HG03521 (cell line): ENCODE data around the gene STUM.

Experiments used
- ATAC-seq: cut with Tn5 transposase; IDR thresholded peaks from one replicate; pipeline ENCODE4 v1.9.1; 2021; ENCODE audit warnings: mild to moderate bottlenecking, moderate library complexity; ENCODE audit not compliant: unreplicated experiment

Gene STUM

DNA sequence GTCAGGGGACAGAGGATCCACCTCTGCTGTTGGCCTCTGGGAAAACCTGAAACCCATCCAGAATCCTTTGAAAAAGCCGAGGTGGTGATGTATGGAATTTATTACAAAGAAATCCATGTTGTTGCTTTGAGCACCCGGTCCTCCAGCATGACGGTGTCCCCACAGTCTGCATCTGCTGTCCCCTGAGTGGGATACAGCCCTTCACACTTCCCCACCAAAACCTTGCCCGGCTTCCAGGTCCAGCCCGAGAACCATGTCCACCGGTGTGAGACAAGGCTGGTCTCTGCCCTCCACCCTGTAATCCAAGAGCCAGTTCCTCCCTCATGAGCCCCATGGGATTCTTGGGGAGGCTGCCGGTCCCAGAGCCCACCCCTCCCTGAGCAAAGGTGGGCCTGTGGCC lies 70.5 kb downstream of the STUM start:
- no peak for ATAC-seq

DNA sequence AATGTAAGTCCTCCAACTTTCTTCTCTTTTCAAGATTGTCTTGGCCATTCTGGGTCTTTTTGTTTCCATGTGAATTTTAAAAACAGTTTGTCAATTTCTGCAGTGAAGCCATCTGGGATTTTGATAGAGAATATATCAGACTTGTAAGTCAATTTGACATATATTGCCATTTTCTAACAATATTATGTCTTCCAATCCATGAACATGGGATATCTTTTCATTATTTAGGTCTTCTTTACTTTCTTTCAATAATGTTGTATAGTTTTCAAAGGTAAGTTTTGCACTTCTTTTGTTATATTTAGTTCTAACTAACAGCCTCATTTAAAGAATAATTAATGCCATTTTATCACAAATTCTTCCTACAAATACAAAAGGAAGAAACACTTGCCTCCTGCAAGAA lies 73.4 kb downstream of the STUM start:
- ATAC-seq: no peak

DNA sequence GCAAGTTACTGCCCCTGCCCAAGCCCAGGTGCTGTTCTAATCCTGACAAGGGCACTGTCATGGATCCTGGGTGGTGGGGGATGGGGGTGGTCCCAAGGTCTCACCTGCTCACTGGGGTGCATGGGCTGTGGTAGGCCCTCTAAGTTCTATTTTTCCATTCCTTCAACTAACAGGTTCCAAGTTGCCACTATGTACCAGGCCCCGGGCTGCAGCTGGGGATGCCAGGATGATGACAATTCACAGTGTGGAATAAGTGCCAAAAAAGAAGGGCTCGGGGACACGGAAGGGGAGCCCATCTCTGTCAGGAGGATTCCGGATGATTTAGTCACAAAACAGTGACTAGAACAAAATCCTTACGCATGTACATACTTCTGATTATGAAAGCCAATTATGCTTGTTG lies 76.0 kb downstream of the STUM start:
- ATAC-seq: no peak

DNA sequence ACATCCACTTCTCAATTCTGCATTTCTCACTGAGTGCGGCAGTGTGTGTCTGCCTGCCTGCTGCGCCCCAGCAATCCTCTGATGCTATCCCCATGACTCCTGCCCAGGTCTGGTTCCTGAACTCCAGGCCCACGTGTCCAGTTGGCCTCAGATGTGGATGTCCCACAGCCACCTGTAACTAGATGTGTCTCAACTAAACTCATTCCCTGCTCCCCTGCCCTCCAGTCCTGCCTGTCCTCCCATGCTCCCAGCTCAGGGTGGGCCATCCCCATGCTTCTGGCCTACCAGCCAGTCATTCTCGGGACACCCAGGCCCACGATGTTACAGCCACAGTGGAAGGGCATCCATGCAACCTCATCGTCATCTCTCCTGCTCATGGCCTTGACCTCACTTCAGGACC lies 76.8 kb downstream of the STUM start:
- ATAC-seq: no peak

DNA sequence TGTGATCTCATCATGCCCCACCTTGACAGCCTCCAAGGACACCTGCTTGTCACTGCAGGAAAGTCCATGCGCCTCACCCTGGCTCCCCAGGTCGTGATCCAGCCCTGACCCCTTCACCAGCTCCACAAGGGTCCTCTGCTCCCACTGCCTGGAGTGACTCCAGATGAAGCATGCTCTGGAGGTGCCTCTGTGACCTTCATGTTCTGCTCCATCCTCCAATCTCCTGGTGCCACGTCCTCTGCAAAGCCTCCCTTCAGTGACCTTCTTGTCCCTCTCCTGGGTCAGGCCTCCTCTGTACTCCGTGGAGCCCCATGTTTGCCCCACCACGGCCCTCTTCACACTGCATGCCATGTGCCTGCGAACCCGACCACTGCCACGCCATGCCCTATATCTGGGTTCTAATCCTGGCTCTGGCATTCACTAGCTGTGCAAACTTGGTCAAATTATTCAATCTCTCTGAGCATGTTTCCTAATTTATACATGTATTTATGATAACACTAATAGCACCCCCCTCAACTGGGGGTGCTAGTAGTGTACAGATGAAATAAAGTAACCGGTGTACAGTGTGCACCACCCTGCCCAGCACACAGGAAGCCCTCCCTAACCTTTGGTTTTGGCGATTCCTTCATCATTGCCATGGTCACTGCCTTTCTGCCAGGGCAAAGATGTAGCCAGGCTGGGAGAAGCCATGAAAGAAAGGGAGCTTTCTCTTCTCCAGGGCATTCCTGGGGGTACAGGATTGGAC lies 77.4 kb downstream of the STUM start:
- ATAC-seq: peak; percentile 22

DNA sequence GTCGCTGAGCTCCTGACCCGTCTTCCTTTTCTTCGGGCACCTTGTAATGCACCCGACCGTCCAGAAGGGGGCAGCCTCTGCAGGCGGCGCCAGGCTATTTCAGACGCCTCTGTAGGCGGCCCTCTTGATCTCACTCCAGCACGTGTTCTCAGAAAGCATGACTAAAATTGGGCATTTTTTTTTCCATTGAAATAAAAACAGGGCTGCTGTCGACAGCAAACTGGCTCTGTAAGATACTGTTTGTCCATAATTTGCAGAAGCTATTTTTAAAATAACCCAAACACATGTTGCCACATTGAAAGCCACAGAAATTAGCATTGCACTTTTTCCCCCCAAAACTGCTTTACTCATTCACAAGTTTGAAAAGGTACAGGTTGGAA lies 78.0 kb downstream of the STUM start:
- ATAC-seq: peak; percentile 67

DNA sequence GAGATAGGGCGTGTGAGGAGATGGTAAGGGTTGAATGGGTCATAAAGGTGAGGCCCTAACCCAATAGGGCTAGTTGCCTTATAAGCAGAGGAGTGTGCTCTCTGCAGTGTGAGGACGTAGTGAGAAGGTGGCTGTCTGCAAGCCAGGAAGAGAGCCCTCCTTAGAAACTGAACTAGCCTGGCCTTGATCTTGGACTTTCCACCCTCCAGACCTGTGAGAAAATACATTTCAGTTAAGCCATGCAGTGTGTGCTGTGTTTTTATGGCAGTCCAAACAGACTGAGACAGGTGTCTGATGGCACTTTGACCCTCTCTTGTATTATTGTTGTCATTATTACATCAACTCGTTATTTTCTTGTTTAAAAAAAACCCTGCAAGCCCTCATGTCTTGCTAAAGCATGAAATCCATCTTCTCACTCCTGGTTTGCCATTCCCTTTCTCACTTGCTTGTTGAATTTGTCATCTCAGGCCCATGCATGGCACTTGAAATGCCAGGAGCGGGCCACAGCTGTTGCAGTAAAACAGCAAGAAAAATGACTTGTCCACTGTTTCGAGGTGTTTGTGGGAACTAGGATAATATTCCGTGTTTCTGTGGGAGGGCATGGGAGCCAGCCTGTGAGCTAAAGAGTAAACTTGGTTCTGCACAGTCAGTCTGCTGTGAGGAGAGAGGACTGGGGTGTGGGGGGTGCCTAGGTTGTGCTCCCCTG lies 78.6 kb downstream of the STUM start:
- ATAC-seq: no peak

DNA sequence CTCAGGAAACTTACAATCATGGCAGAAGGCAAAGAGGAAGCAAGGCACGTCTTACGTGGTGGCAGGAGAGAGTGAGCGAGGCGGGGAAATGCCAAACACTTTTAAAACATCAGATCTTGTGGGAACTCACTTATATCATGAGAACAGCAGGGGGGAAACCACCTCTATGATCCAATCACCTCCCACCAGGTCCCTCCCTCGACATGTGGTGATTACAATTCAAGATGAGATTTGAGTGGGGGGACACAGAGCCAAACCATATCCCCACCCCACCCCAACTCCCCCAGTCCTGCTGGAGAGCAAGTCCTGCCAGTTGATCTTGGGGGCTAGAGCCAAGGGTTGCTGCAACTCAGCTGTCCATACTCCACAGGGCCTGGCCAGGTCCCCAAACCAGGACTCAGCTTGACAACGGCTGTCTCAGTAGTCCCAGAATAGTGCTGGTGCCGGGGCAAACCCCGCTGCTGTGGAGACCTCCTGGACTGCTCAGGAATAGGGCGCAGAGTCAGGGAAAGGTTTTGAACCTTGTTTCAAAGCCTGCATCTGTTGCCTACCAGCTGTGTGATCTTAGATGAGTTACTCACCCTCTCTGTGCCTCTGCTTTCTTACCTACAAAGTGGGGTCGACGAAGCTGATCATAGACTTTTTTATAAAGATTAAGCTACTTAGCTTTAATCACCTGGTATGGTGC lies 79.5 kb downstream of the STUM start:
- ATAC-seq: no peak

DNA sequence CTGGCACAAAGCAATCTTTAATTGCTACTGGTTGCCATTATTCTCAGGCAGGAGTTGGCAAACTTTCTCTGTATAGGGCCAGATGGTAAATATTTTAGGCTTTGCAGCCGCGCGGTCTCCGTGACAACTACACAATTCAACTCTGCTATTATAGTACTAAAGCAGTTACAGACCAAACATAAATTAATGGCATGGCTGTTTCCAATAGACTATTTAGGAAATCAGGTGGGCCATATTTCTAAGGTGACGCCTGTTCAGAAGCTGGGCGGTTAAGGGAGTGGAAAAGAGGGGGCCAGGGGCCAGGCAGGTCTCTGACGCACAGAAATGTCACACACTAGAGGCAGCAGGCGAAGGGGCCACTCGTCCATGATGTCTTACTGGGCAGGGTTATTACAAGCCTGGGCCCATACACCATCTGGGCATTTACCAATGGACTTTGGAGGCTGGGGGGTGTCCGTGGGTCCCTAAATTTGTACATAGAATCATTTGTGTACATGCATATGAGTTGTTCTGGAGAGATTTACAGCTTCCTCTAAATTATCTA lies 80.1 kb downstream of the STUM start:
- ATAC-seq: no peak

DNA sequence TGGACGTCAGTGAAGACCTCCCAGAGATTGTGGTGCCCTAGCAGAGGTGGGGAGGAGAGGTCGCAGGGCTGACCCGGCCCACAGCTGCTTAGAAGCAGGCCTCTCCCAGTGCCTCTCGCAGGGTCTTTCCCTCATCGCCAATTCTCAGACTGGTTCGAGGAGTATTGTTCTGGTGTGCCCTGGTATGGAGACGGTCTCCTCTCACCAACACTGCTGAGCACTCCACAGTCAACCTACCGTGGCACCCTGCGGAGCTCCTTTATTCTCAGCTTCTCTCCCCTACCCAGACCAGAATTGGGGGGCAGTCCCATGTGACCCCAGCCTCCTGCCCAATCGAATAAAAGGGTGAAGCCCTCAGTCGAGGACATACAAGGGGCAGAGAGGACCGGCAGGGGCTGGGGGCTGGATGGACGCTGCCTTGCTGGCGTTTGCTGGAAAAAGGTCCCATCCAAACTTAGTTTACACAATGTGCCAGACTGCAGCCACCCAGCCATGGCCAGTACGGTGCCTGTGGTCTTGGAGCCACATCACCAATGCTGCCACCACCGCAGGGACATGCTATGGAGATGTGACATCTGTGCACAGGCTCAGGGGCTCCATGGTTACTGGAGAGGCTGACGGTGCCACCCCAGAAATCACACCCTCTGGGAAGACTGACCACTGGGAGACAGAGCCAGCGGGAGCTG lies 80.8 kb downstream of the STUM start:
- ATAC-seq: no peak

DNA sequence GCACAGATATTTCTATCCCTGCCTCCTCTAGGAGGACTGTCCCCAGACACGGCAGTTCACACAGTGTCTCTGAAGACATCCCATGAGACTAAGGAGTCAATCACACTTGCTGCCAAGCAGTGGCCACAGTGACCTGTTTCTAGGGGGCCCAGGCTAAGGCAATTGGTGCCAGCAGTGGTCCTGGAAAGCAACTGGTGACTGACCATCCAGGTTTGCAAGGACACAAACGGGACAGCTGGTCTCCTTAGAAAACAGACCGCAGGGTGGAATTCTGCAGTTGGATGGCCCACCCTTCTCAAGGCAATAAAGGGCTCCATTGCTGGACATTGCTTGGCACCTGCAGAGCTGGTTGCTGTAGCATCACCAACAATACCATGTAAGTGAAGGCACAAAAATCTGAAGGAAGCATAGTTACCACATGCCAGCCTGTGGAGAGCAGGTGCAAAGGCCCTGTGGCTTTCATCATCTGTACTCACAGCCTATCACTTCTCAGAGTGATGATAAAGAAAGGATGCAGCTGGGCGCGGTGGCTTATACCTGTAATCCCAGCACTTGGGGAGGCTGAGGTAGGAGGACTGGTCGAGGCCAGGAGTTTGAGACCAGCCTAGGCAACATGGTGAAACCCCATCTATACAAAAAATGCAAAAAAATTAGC lies 81.5 kb downstream of the STUM start:
- no peak for ATAC-seq

DNA sequence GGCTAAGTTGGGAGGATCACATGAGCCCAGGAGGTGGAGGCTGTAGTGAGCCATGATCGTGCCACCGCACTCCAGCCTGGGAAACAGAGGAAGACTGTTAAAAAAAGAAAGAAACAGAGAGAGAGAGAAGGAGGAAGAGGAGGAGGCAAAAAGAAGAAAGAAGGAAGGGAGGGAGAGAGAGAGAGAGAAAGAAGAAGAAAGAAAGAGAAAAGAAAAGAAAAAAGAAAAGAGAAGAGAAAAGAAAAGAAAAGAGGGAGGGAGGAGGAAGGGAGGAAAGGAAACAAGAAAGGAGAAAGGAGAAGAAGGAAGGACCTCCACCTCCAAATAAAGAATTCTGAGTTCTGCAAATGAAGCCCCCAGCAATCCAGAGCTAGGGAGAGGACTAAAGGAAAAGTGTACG lies 82.0 kb downstream of the STUM start:
- no peak for ATAC-seq

DNA sequence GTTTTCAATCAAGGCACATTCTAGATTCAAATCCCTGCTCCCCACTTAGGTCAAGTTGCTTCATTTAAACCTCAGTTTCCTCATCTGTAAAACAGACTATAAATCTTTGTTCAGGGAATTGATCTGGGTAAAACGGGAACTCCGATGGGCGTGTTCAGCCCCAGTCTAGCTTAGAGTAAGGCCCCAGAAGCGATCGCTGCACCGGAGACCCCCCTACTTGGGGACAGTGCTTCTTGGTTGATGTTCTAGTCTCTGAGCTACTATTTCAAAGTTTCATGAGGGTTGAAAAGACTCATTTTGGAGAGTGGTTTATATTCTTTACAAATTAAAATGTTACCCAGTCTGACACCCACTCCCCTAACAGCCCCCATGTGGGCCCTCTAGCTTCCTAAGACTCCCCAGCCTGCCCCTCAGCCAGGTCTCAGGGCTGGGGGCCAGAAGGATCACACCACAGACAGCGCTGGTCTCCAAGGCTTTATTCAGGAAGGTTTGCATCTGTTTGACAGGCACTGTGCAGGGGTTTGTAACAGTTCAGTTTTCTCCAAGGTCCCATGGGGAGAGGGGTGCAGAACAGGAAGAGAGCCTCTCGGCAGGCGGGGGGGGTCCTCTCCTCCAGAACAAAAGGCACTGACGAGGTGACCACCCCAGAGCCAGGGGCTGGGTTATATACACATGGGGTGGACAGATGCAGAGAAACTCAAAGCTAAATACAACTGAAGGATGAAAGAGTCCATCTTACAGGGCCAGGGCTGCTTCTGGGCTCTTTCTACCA lies 82.9 kb downstream of the STUM start:
- no peak for ATAC-seq

DNA sequence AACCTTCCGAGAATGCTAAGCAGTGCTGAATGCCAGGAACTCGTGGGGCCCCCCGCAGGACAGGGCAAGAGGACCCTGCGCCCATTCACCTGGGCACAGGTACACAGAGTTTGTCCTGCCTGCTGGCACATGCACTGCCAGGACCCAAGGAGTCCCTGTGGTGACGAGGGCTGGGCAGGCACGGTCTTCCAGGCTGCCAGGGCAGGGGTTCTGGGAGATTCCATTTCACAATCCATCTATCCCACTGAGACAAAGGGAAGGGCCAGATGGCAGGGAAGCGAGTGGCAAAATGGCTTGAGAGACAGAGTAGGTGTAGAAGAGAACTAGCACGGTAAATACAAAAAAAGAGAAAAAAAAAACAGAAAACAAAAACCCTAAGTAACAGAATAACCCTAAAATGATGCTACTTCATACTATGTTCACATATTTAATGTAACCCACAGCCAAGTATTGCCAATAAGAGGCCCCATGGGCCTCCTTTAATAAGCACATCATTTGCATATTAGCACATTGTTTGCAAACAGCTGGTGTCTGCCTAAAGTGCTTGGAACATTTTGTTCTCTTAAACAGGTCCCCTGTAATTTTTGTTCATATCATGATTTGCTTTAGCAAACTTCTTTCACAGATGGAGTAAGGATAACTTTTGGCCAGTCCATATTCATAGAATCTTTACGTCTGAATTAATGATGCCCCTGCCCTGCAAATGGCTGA lies 83.8 kb downstream of the STUM start:
- ATAC-seq: no peak

DNA sequence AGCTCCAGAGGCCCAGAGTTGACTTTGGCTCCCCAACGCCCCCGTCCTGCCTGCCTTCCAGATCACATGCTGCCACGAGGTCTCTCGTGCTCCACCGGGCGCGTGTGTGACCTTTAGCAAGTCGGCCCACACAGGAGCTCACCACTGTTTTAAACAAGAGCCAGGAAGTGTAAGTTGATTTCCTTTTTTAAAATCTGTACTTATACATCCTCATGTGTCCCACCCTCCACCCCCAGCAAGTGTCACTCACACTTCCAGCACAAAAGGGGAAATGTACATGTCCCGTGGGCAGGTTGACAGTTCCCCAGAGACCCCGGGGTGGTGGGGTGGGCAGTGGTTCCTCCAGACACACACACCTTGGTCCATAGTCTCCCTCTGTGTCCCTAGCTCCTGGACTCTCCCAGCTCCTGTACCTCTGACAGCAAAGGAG lies 84.4 kb downstream of the STUM start:
- ATAC-seq: no peak

DNA sequence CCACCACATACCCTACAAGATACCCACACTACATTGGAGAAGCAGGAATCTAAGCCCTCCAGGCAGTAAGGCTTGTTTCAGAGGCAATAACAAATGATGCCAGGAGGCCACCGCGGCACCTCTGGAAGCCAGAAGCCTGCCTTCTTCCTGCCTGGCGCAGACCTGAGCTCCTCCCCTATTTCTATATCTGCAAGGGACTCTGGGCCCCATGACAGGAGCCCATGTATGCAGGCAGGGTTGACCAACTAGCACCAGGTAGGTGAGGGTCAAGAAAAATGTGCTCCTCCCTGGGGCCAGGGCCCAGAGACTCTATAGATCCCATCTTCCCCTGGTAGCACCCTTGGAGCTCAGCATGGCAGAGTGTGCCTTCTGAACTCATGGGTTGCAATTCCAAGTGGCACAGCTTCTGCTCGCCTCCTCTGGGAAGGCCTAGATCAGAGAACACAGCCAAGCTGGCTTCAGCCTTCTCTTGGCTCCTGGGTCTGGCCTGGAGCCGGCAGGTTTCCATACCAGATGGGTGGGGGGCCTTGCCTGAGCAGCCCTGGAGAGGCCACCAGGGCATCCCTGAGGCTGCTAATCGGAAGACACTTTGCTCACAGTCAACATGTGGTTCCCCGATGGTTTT lies 85.1 kb downstream of the STUM start:
- no peak for ATAC-seq

DNA sequence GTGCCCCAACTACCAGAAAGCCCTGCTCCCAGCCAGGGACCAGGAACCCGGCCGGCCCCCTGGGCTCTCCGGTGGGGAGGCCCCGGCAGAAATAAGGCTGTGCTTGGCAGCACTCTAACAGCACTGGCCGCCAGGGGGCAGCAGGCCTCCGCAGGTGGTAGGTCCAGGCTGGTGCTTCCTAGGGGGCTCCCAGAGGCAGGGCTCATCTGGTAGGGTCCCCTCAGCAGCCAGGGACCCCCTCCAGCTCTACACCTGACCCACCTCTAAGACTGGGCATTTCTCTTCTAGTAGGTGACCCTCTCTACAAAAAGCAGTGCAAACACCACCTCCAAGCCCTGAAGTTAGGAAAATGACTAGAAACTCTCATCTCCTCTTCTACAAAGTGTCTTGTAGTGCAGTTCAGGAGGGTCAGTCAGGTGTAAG lies 85.6 kb downstream of the STUM start:
- ATAC-seq: peak; percentile 66

DNA sequence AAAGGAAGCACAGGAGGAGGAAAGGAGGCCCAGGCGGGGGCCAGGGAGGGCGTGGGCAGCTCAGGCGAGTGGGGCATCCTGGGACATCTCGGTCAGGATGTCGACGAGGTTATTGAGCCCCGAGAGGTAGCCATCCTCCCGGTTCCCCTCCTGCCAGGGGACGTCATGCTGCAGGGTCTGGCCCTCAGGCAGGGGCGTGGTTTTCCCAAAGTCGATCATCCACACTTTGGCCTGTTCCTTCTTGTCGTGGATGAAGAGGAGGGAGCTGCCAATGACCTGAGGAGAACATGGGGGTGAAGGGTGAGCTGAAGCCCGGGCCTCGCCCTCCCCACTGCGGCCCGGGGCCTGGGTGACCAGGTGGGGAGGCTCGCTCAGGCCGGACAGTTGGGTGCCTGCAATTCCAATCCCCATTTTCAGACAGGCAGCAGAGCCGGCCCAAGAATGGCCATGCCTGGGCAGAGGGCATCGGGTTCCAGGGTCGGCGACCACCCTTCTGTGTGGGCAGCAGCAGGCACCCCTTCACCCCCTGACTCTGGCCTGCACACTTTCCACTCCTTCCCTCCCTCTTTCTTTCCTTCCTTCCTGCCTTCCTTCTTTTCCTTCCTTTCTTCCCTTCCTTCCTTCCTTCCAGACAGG lies 86.2 kb downstream of the STUM start:
- ATAC-seq: no peak
